GM21390 (cell line): Measurements from ENCODE around the gene DRD4.
"Not testable (repeated sequence)": the region's sequence is repeated elsewhere in the genome, so short reads cannot be mapped to it uniquely, and the experiment has no call there.

Source experiments
- ATAC-seq: cut with Tn5 transposase; IDR thresholded peaks from one replicate; pipeline ENCODE4 v1.9.1; 2021; ENCODE audit not compliant: unreplicated experiment

Gene DRD4

DNA sequence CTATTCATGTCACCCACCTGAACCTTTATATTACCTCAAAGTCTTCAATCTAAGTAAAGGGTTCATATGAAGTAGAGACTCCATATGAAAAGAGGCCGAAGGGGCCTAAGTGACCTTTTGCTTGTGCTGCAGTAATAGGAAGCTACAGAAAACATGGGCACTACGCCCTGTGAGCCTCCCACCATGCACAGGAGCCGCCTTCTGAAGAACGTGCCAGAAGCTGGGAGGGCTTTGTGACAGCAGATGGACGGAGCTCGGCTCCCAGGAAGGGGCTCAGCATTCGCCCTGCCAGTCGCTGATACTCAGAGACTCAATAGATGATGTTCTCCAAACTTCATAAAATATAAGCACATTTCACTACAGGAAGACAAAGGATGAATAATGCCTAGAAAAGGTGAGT, 36.8 kb downstream of the DRD4 start:
- ATAC-seq = no peak

DNA sequence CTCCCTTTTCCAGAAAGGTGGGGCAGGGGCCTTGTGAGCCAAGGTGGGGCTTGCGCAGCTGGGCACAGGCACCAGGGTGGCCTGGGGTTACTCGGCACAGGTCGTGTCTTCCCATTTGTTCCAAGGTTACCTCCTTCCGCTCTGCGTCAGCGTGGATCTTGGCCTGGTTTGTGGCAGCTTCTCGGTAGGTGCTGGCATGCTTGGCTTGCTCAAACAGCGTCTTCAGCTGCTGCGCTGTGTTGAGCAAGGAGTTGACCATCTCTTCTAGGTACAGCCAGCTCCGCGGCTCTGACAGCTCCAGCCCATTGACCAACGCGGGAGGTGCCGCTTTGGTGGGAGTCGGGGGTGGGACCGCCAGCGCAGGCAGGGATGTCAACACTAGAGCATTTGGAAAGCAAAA, 37.3 kb downstream of the DRD4 start:
- no peak for ATAC-seq

DNA sequence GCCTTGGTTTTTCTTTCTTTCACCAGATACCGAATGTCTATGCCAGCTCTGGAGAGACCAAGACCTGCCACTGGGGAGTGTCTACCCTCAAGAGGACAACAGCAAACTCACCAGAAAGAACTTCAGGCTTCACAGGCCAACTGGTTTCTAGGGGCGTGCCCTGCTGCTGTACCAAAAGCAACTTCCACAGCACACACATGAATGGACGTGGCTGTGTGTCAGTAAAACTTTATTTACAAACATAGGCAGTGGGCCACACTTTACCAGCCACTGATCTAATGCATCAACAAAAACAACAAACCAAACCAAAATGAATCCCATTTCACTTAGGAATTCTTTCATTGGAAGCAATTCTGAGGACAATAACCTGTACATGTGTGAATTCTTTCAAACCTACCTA, 41.2 kb downstream of the DRD4 start:
- no peak for ATAC-seq

DNA sequence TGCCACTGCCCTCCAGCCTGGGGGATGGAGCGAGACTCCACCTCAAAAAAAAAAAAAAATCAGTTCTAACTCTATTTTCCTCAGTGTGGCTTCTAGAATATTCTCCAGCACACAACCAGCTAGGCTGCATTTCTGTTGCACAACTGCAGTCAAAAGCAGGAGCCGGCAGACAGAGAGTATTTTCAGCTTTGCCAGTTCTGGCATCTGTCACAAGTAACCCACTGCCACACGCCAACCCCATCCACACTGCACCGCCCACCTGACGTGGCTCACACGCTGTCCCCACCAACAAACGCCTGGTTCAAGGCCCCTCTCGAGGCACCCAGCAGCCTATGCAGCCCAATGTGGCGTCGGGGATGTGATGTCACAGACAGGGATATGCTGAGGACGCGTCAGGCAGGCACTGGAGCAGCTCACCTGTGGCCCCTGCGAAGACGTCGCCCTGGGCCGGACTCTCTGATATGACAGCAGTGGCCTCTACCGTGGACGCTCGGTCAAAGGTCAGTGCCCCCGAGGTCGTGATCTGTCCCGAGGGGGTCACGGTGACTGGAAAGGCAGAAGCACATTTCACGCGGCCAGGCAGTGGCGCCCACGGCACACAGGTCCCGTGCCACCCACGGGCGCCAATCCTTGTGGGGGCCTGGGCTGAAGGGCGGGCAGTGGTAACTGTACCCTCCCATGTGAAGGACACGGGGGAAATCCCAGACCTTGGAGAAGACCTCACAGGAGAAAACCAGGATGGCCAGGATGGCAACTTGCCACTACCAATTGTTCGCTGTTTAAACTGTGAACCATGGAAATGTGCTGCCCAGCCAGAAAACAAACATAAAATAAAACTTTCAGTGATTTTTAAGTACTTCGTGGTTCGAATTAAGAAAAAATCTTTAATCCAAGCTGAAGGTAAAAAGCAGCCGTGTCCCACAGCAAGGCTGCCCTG, 42.5 kb downstream of the DRD4 start:
- ATAC-seq = no peak

DNA sequence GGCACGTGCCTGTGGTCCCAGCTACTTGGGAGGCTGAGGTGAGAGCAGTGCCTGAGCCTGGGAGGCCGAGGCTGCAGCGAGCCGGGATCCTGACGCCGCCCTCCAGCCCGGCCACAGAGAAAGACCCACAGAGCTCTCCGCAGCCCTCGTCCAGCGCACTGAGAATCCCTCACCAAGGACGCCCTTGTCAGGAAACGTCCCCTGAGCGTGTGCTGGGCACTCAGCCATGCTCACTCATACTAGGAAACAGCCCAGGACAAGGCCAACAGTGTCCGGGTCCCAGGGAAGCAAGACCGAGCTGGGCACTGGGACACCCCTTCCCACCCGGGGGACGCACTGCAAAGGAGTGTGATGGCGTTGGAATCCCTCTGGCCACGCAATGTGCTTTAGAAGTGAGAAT, 43.4 kb downstream of the DRD4 start:
- ATAC-seq = no peak

DNA sequence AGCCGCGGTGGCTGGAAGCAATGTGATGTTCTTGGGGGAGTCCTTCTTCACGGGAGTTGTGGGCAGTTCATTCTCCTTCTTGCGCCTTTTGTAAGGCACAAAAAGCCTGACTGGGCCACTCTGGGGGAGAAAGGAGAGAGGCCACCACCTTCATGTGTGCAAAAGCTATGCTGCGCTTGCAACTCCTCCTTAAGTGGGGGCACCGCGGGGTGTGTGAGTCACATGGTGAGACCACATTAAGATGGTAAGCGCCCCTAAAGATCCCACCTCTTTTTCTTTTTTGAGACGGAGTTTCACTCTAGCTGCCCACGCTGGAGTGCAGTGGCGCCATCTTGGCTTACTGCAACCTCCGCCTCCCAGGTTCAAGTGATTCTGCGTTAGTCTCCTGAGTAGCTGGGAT, 43.9 kb downstream of the DRD4 start:
- no peak for ATAC-seq

DNA sequence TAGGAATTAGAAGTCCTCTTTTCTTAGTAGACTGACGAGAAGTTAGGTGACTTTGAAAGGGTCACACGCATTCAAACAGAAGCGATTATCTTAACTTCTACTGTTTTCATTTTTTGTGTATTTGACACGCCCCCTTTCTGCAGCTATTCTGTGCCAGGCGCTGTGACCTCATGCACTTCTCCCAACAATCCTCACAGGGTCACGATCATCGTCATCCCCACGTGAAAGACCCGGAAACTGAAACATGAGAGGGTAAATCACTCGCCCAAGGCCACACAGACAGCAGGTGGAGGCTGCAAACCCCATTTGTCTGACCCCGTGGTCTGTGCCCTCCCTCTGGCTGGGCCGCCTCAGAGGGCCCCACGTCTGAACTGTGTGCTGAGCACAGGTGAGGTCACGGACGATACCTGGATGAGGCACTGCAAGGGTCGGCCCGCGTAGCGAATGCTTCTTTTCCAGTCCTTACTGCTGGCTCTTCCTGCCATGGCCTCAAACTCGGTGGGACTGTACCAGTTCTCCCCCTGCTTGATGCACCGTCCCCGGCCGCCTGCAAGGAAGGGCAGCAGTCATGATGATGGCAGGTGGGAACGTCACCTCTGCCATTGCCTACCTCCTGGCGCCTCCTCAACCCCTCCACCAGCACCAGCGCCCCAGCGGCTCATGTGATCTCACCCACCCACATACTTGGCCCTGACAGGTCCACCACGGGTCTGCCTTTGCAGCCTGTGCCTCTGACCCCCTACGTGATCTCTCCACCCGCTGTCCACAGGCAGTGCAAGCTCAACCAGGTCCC, 49.6 kb downstream of the DRD4 start:
- no peak for ATAC-seq

DNA sequence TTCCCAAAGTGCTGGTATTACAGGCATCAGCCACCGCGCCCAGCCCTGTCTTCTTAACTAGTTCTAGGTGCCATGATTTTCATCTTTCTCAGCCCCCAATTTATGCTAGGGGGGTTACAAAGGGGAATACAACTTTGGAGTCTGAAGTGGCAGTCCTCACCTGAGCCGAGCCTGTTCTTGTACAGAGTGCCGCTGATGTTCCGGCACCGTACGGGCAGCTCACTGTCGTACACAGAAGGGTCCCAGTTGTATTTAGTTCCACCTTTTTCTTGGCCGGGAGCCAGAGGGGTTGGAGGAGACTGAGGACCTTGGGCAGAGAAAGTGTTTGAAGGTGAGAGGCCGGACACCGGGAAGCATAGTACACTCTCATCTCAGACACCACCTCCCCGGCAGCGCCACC, 50.7 kb downstream of the DRD4 start:
- ATAC-seq = no peak

DNA sequence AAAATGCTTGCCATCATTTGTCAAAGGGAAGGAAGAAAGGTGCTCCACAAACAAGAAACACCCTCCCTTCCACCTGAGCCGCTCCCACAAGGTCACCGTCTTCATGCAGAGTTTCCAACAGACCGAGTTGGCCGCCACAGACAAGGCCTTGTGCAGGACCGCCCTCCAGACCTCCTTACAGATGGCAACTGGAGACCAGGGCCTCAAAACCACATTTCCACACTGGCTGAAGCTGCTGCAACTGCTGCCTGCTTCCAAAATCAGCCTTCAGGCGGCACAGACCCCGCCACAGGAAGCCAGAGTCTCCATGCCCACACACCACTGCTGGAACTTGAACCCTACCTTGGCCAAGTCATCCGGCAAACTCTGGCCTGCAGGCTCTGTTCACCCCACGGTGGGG, 51.6 kb downstream of the DRD4 start:
- no peak for ATAC-seq

DNA sequence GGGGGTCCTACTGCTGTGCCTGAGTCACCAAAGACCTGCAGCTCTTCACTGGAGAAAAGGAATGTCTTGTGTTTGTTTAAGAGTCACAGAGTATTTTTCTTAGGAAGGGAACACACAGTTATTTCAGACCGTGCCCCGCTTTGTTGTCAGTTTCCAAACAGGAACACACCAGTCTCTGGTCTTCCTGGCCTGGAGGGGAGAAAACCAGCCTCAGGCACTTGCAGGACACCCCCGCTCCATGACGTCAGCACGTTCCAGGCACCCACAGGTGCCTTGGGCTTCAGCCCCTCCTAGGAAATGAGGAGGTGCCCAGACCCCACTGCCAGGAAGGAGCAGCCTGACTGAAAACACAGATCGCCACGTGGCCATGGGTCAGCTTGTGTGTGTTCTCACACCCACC, 52.6 kb downstream of the DRD4 start:
- no peak for ATAC-seq

DNA sequence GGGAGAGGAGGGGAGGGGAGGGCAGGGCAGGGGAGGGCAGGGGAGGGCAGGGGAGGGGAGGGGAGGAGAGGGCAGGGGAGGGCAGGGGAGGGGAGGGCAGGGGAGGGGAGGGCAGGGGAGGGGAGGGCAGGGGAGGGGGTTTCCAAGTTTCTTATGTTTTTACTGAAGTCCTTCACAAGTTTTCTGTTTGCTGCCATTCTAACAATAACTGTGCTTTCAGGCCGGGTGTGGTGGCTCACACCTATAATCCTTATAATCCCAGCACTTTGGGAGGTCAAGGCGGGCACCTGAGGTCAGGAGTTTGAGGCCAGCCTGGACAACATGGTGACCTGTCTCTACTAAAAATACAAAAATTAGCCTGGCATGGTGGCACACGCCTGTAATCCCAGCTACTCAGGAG, 53.2 kb downstream of the DRD4 start:
- ATAC-seq = not testable (repeated sequence)
